Kidney epithelial cell (primary cell): ENCODE measurements around the gene SYNM. TPM values are rescaled to one million over a fixed set of nuclear protein-coding genes. Genes with fewer than 3 reads are reported as not detected.

Source experiments
- DNase-seq: peaks from one replicate; pipeline ENCODE4 v3.0.0-alpha.2; 2010; ENCODE audit warnings: low read depth
- H3K27me3 ChIP-seq: 2 replicates; pipeline ENCODE4 v1.6.0; 2011; ENCODE audit warnings: low read length; ENCODE audit not compliant: control insufficient read depth, insufficient read depth
- H3K36me3 ChIP-seq: 2 replicates; pipeline ENCODE4 v1.5.1; 2011; ENCODE audit warnings: low read length; ENCODE audit not compliant: control insufficient read depth, insufficient read depth
- H3K4me3 ChIP-seq: 2 replicates; pipeline ENCODE4 v1.5.1; 2011; ENCODE audit warnings: low read depth, mild to moderate bottlenecking, control low read depth, low read length
- CTCF ChIP-seq: IDR thresholded peaks from 2 replicates; pipeline ENCODE4 v1.5.1; 2011; ENCODE audit warnings: mild to moderate bottlenecking, moderate library complexity, low read length, control low read depth, inconsistent platforms; ENCODE audit not compliant: insufficient read depth, poor library complexity, severe bottlenecking
- total RNA-seq: library from RNA; depleted of rRNA; stranded (reverse); fragments of >200 nt; gene quantifications from 2 replicates; pipeline ENCODE4 v1.2.3, GENCODE V29; 2015

The SYNM gene
- total RNA-seq, 1 donor from 2014 or later = 3.9 TPM

DNA sequence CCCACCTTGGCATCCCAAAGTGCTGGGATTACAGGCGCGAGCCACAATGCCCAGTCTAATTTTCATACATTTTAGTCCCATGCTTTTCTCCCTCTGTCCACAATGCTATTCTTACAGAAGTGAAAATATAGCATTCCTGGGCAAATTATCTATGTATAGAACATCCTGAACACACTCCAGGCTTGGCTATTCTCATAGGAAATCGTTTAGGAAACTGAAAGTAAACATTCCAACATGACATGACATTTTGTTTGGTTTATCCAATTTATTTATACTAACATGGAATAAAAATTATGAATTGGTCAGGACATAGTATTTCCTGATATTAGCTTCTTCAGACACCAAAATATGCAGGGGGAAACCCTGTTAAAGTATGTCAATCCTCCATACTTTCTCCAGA lies 52.6 kb downstream of the SYNM start:
- TF ChIP-seq CTCF = no peak
- no peak for DNase-seq
- H3K27me3 ChIP-seq = no peaks in the 10 kb centered on the region
- no peaks in the 10 kb centered on the region for H3K36me3 ChIP-seq
- no peak overlapping the region for H3K4me3 ChIP-seq

- Histone ChIP-seq H3K4me3 (no peak overlapping the region), H3K27me3 (no peaks in the 10 kb centered on the region), H3K36me3 (no peaks in the 10 kb centered on the region)
- no peak for TF ChIP-seq CTCF
- peak; percentile 25 for DNase-seq
Observed at GRCh38 chr15:99158626-99159412, 53.9 kb downstream of the SYNM start.

DNA sequence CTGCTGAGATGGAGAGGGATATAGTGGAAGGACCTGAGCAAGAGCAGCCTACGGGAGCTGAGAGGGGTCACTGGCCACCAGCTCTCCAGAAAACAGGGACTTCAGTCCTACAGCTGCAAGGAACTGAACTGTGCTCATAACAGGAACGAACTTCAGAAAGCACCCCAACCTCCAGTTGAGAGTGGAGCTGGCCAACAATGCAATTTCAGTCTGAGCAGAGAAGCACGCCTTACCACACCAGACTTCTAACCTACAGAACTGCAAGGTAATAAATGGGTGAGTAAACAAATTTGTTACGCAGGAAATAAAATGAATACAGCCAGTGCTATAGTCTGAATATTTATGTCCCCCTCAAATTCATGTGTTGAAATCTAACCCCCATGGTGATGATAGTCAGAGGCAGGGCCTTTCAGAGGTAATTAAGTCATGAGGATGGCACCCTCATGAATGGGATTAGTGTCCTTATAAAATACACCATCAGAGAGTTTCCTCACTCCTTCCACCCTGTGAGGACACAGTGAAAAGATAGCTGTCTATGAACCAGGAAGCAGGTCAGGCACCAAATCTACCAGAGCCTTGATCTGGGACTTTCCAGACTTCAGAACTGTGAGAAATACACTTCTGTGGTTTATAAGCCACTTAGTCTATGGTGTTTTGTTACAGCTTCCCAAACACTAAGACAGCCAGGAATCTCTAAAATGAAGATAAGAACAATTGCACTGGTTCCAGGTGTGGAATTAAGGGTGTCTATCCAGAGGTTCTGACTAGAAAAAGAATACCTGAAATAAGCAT lies 58.6 kb downstream of the SYNM start:
- H3K36me3 ChIP-seq = no peaks in the 10 kb centered on the region
- no peak for TF ChIP-seq CTCF
- no peaks in the 10 kb centered on the region for H3K27me3 ChIP-seq
- no peak overlapping the region for H3K4me3 ChIP-seq
- DNase-seq = no peak

GRCh38 chr15:99164119-99164518 lies 59.2 kb downstream of the SYNM start:
- no peak for TF ChIP-seq CTCF
- Histone ChIP-seq H3K4me3 (no peak overlapping the region), H3K27me3 (no peaks in the 10 kb centered on the region), H3K36me3 (no peaks in the 10 kb centered on the region)
- no peak for DNase-seq

- DNase-seq = no peak
- no peaks in the 10 kb centered on the region for H3K36me3 ChIP-seq
- no peak for TF ChIP-seq CTCF
- H3K27me3 ChIP-seq = no peaks in the 10 kb centered on the region
- H3K4me3 ChIP-seq = no peak overlapping the region
Observed at GRCh38 chr15:99165020-99165790, 60.3 kb downstream of the SYNM start.
